Germinal center (tissue), 1 donor: Measurements from ENCODE around the gene SYNE2.
"Not testable (repeated sequence)": the region's sequence is repeated elsewhere in the genome, so short reads cannot be mapped to it uniquely, and the experiment has no call there.

Source experiments
- DNase-seq: peaks from one replicate; pipeline ENCODE4 v3.0.0; 2012; ENCODE audit warnings: mixed read lengths, low spot score

SYNE2 gene

DNA sequence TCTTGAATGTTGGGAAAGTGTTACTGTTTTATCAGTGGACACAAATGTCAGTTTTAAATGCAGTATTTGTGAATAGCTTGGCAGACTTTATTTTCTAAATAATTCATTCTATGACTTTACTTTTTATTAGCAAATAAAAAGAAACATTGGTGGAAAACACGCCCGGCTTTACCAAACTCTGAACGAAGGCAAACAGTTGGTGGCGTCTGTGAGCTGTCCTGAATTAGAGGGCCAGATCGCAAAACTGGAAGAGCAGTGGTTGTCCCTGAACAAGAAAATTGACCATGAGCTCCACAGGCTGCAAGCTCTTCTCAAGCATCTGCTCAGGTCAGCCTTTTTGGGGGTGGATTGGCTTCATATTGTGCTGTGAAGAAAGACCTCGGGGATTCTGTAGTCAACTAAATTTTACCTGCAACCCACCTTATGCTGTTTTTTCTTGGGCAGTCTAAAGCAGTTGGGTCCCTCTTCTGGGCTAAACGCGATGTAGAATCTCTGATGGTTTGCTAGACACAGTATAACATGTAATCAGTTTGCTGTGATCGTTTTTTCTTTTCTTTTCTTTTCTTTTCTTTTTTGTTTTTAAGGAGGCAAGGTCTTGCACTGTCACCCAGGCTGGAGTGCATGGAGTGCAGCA is 285.0 kb downstream of the SYNE2 start:
- no peak for DNase-seq

DNA sequence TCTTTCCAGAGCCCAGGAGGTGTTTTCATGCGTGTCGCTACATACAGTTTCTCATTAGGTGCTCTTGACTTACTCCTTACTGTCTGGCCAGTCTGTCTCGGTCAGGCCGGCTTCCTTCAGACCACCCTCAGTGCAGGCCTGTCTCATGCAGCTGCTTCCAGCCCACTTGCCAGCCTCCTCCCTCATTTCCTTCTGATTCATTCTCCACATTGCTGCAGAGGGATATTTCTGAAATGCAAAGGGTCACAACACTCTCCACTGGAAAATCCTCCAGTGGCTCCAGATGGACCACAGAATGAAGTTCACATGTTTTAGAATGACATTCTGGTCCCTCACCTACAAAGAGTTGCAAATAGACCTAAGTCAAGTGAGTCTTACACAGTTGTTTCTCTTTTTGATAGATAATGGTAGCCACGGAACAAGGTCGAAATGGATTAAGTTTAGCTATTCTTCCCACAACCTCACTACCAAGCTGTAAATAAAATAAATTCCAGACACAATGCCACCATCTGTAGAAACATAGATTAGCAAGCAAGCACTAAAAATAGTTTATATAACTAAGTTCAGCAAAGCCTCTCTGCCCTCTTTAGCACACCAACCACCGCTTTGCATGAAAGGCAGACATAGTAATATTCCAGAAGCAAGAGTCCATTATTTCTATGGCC is 294.5 kb downstream of the SYNE2 start:
- DNase-seq: no peak

DNA sequence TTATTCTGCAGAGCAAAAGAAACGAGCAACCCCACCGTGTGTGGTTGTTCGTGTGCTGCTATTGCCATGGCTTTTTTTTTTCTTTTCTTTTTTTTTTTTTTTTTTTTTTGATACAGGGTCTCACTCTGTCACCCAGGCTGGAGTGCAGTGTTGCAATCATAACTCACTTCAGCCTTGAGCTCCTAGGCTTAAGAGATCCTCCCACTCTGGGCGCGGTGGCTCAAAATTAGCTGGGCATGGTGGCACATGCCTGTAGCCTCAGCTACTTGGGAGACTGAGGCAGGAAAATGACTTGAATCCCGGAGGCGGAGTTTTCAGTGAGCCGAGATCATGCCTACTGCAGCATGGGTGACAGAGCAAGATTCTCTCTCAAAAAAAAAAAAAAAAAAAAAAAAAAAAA is 297.1 kb downstream of the SYNE2 start:
- no peak for DNase-seq

DNA sequence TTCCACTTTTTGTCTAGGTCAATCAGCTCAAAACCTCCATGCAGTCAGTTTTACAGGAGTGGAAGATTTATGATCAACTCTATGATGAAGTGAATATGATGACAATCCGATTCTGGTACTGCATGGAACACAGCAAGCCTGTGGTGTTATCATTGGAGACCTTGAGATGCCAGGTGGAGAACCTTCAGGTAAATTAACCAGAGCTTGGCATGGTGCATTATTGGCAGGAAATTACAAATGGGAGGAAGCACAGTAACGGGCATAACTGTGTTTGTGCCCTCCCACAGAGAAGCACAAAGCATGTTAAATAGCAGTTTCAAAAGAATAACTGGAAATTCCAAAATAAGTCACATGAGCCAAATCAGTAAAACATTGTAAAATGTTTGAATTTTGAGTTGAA is 305.8 kb downstream of the SYNE2 start:
- no peak for DNase-seq

- no peak for DNase-seq
Observed at GRCh38 chr14:64159588-64159987, 306.8 kb downstream of the SYNE2 start.

DNA sequence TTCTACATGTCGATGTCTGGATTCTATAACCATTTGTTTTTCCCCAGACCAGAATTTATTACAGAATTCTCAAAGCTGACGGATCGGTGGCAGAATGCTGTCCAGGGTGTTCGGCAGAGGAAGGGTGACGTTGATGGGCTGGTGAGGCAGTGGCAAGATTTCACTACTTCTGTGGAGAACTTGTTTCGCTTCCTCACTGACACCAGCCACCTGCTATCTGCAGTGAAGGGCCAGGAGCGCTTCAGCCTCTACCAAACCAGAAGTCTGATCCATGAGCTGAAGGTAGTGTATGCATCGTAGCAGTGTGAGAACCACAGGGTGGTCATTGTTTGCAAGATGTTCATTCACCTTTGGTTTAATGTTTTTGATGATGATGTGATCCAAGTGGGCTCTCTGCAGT is 317.4 kb downstream of the SYNE2 start:
- peak; percentile 20 for DNase-seq

- no peak for DNase-seq
Observed at GRCh38 chr14:64174922-64175782, 322.3 kb downstream of the SYNE2 start.

DNA sequence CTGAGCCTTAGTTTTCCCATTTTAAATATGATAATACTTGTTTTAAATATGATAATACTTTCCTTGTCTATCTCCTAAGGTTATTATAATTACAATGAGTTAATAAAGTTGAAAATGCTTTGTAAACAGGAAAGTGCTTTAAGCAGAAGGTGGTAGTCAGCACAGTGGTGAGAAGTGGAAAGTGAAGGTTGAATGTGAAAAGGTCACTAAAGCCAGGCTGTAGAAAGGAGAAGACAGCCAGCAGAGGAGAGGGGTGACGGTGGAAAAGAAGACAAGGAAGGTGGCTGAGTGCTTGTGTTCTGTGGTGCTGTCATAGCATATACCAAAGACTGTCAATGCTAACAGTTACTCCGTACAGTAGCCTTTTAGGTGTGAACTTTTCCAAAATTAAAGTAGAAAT is 323.5 kb downstream of the SYNE2 start:
- no peak for DNase-seq

DNA sequence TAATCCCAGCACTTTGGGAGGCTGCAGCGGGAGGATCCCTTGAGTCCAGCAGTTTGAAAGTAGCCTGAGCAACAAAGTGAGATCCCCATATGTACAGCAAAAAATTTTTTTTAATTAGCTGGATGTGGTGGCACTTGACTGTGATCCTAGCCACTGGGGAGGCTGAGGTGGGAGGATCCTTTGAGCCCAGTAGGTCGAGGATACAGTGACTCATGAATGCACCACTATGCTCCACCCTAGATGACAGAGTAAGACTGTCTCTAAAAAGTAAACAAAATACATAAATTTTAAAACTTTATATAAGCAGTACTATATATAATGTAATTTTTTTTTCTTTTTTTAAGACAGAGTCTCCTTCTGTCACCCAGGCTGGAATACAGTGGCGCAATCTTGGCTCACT is 326.0 kb downstream of the SYNE2 start:
- no peak for DNase-seq

DNA sequence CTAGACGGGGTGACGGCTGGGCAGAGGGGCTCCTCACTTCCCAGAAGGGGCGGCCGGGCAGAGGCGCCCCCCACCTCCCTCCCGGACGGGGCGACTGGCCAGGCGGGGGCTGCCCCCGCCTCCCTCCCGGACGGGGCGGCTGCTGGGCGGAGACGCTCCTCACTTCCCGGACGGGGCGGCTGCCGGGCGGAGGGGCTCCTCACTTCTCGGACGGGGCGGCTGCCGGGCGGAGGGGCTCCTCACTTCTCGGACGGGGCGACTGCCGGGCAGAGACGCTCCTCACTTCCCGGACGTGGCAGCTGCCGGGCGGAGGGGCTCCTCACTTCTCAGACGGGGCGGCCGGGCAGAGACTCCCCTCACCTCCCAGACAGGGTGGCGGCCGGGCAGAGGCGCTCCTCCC is 330.1 kb downstream of the SYNE2 start:
- not testable (repeated sequence) for DNase-seq

- no peak for DNase-seq
Observed at GRCh38 chr14:64184103-64184729, 331.4 kb downstream of the SYNE2 start.

DNA sequence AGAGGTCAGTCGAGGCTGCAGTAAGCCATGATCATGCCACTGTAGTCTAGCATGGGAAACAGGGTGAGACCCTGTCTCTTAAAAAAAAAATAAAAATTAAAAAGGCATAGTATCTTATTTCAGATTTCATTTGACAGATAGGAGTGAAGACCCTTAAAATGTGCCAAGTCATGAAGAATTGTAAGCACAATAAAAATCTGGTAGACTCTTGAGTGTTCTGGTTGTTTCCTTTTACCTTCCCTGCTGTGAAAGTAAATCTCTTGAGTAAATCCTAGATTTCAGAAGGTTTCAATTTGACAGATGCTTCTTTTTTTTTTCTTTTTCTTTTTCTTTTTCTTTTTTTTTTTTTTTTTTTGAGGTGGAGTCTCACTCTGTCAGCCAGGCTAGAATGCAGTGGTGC is 332.4 kb downstream of the SYNE2 start:
- no peak for DNase-seq

DNA sequence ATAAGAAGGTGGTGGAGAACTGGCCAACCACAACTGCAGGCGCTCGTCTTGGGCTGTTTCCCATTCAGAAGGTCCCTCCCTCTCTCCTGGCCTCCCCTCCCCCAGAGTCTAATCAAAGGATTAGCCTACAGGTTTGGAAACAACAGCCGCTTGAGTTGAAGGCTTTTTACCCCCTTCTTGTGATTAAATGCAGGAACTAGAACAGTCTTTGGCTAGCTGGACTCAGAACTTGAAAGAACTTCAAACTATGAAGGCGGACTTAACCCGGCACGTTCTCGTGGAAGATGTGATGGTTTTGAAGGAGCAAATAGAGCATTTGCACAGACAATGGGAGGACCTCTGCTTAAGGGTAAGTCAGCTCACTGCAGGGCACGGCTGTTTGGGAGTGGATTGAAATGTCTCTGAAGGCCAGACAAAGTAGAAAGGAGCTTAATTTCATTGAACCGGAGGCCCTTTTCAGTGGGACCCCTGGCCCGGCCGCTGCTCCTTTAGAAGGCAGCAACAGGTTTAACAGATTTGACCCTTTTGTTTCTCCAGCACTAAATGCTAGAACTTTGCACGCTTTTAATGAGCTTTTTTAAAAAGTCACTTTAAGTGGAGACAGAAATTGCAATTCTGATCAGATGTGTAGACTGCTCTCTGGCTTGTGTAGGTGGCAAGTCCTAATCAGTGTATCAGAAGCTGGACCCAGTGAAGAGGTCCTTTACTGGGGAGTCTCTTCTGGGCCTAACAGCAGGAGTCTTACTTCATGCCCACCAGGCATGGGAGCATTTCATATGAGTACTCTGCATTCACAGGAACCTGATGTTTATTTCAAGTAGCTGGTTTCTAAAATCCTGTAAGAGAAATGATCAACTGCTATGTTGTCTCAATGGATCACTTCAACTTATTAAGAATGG is 333.7 kb downstream of the SYNE2 start:
- no peak for DNase-seq

- DNase-seq: no peak
Observed at GRCh38 chr14:64187331-64187730, 334.5 kb downstream of the SYNE2 start.

GRCh38 chr14:64190974-64191502 is 338.2 kb downstream of the SYNE2 start:
- DNase-seq: no peak

DNA sequence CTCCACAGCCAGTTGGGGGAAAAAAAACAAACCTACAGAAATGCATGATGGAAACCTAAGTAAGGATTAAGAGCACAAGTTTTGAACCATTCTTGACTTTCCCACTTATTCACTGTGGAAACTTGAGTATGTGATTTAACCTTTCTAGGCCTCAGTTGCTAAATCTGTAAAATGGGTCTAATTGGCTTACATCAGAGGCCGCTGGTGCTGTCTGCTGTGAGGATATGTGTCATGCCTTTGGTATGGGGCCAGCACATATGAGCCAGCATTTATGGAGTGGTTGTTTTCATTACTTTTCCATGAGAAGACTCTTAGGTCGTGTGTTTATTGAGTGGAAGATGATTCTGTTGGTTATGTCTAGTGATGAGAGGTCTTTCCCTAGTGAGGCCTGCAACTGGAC is 339.0 kb downstream of the SYNE2 start:
- DNase-seq: no peak

- DNase-seq: no peak
Observed at GRCh38 chr14:64193821-64194220, 341.0 kb downstream of the SYNE2 start.

DNA sequence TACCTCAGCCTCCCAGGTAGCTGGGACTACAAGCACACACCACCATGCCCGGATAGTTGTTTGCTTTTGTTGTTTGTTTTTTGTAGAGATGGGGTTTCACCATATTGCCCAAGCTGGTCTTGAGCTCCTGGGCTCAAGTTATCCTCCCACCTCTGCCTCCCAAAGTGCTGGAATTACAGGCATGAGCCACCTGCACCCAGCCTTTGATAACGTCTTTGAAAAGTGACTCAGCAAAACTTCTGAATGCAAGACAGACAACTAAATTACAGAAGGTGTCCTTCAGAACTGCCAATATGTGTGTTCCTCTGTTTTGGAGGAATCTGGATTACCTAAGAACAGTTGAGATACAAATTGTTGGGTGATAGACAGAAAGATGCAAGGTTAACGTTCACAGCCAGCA is 341.6 kb downstream of the SYNE2 start:
- DNase-seq: no peak

GRCh38 chr14:64195199-64195598 is 342.4 kb downstream of the SYNE2 start:
- DNase-seq: no peak

DNA sequence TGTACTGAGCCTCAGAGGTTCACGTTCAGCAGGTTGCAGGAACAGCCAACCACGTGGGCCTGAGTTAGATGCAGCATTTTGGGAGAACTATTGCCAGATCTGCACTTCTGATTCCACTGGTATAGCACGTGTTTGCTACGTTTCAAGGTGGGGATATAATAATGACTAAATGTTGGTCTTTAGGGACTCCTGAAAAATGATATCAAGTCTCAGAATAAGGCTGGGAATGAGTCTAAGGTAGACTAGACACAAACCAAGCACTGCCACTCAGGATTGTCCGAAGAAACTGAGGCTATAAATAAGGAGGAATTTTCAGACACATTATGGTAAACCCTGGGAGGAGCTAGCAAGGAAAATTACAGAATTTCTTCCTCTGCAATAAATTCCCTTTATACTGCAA is 343.3 kb downstream of the SYNE2 start:
- DNase-seq: no peak

DNA sequence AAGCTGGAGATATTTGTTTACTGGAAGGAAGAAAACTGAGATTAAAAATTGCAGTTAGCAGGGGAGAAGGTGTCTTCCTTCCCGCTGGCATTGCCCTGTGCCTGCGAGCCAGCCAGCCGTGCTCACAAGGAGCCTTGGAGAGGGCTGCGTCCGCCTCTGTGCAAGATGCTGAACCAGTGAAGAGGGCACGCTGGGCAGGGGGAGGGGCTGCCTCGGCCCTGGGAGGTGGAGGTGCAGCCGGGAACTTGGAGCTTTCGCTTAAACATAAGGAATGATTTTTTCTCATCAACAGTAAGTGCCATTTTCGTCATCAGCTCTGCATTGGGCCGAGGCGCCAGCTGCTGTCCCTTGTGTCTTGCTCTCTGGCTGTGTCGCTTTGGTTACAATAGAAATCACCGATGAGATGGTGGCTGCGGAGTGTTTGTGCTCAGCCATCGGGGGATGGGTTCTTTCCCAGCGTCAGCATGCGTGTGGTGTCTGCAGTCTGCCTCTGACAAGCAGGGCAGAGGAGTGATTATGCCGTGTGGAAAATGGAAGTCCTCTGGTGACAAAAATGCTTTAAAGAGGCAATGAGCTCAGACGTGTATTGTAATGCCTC is 344.1 kb downstream of the SYNE2 start:
- no peak for DNase-seq
